Astrocyte (in vitro differentiated cells and primary cell): Measurements from ENCODE around the gene MBTPS2.

Experiments used
- EZH2 ChIP-seq: IDR thresholded peaks from 2 replicates; pipeline ENCODE4 v1.6.1; 2012; ENCODE audit warnings: mild to moderate bottlenecking, low read length, inconsistent platforms; ENCODE audit not compliant: insufficient read depth
- TF ChIP-seq, protein P1 (sequence below): IDR thresholded peaks from 2 replicates; pipeline ENCODE4 v1.5.1; 2011; ENCODE audit warnings: low read depth, mild to moderate bottlenecking, inconsistent platforms, low read length, moderate library complexity; ENCODE audit not compliant: insufficient read depth

DNA sequence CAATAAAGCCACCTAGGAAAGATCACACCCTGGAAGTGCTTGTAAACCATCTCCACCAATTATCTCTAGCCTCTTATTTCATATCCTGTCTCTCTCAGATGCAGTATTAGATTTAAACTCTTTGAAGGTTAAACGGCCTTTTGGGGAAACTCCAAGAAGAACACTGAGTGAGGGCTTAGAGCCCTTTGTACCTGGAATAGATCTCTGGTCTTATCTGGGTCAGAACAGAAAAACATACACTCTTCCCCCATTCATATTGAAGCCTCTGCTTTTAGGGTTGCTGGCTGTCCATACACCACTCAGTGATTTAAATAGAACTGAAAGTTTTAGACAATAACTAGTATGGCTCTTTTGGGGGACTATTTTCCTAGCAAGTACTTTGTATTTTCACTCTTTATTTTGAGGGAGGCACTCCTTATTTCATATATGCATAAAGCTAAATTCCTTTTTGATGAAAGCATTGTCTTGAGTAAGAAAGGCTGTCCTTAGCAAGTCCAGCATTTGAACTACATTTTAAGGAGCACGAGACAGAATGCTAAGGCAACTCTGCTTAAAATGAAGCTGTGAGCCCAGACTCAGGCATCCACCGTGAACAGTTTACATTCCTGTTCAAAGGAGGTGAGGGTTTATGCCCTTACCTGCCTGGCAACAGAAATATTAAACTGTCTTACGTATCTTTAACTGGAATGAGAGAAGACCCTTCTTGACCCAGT lies 33.8 kb downstream of the MBTPS2 start:
- TF ChIP-seq, protein P1, sequence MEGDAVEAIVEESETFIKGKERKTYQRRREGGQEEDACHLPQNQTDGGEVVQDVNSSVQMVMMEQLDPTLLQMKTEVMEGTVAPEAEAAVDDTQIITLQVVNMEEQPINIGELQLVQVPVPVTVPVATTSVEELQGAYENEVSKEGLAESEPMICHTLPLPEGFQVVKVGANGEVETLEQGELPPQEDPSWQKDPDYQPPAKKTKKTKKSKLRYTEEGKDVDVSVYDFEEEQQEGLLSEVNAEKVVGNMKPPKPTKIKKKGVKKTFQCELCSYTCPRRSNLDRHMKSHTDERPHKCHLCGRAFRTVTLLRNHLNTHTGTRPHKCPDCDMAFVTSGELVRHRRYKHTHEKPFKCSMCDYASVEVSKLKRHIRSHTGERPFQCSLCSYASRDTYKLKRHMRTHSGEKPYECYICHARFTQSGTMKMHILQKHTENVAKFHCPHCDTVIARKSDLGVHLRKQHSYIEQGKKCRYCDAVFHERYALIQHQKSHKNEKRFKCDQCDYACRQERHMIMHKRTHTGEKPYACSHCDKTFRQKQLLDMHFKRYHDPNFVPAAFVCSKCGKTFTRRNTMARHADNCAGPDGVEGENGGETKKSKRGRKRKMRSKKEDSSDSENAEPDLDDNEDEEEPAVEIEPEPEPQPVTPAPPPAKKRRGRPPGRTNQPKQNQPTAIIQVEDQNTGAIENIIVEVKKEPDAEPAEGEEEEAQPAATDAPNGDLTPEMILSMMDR, result no peak
- no peak for TF ChIP-seq EZH2
